Measurements from ENCODE around the gene CD2BP2.

The CD2BP2 gene

GRCh38 chr16:30365200-30365599 is 10.1 kb upstream of the CD2BP2 start:
- no peak for TF ChIP-seq CTCF (conservative IDR thresholded peaks at IDR 0.05; ENCODE audit: low read depth, low read length)
- Histone ChIP-seq H3K27me3 (ENCODE audit: insufficient read depth, low read depth) (no peaks in the 10 kb centered on the region), H3K4me1 (ENCODE audit: low read depth, poor library complexity, severe bottlenecking) (peaks cover 19% of the 10 kb centered on the region), H3K79me2 (ENCODE audit: insufficient read depth, low read depth) (peaks cover 64% of the 10 kb centered on the region), H3K4me2 (no peak overlapping the region), H3K9ac (no peak overlapping the region), H3K36me3 (ENCODE audit: insufficient read depth) (no peaks in the 10 kb centered on the region), H3K27ac (no peak overlapping the region), H3K4me3 (IDR thresholded peaks at IDR 0.05; ENCODE audit: insufficient read depth, low read depth, low read length) (no peak overlapping the region), H2AFZ (ENCODE audit: low read depth) (no peak overlapping the region), H4K20me1 (ENCODE audit: insufficient read depth) (no peaks in the 10 kb centered on the region)

GRCh38 chr16:30361180-30361579 is 6.1 kb upstream of the CD2BP2 start:
- TF ChIP-seq CTCF (conservative IDR thresholded peaks at IDR 0.05; ENCODE audit: low read depth, low read length) = no peak
- H3K79me2 ChIP-seq (ENCODE audit: insufficient read depth, low read depth) = peaks cover 29% of the 10 kb centered on the region; the same call in 1 of the 2 replicates
- no peak overlapping the region for H3K9ac ChIP-seq
- no peaks in the 10 kb centered on the region for H3K27me3 ChIP-seq (ENCODE audit: insufficient read depth, low read depth)
- no peak overlapping the region for H3K4me2 ChIP-seq
- peaks cover 7% of the 10 kb centered on the region for H3K4me1 ChIP-seq (ENCODE audit: low read depth, poor library complexity, severe bottlenecking)
- H3K36me3 ChIP-seq (ENCODE audit: insufficient read depth) = no peaks in the 10 kb centered on the region
- H2AFZ ChIP-seq (ENCODE audit: low read depth) = no peak overlapping the region
- no peaks in the 10 kb centered on the region for H4K20me1 ChIP-seq (ENCODE audit: insufficient read depth)
- no peak overlapping the region for H3K27ac ChIP-seq
- H3K4me3 ChIP-seq (IDR thresholded peaks at IDR 0.05; ENCODE audit: insufficient read depth, low read depth, low read length) = no peak overlapping the region

- H4K20me1 ChIP-seq (ENCODE audit: insufficient read depth) = no peaks in the 10 kb centered on the region
- H2AFZ ChIP-seq (ENCODE audit: low read depth) = no peak overlapping the region
- peaks cover 12% of the 10 kb centered on the region for H3K4me1 ChIP-seq (ENCODE audit: low read depth, poor library complexity, severe bottlenecking)
- no peak overlapping the region for H3K27ac ChIP-seq
- H3K9ac ChIP-seq = no peak overlapping the region
- H3K27me3 ChIP-seq (ENCODE audit: insufficient read depth, low read depth) = no peaks in the 10 kb centered on the region
- H3K4me3 ChIP-seq (IDR thresholded peaks at IDR 0.05; ENCODE audit: insufficient read depth, low read depth, low read length) = no peak overlapping the region
- H3K4me2 ChIP-seq = no peak overlapping the region
- no peaks in the 10 kb centered on the region for H3K36me3 ChIP-seq (ENCODE audit: insufficient read depth)
- H3K79me2 ChIP-seq (ENCODE audit: insufficient read depth, low read depth) = peaks cover 19% of the 10 kb centered on the region
- no peak for TF ChIP-seq CTCF (conservative IDR thresholded peaks at IDR 0.05; ENCODE audit: low read depth, low read length)
Observed at GRCh38 chr16:30359871-30360170, 4.7 kb upstream of the CD2BP2 start.

- no peaks in the 10 kb centered on the region for H3K27me3 ChIP-seq (ENCODE audit: insufficient read depth, low read depth)
- no peak overlapping the region for H3K27ac ChIP-seq
- no peak overlapping the region for H3K4me3 ChIP-seq (IDR thresholded peaks at IDR 0.05; ENCODE audit: insufficient read depth, low read depth, low read length)
- H3K9ac ChIP-seq = no peak overlapping the region
- TF ChIP-seq CTCF (conservative IDR thresholded peaks at IDR 0.05; ENCODE audit: low read depth, low read length) = no peak
- peaks cover 12% of the 10 kb centered on the region for H3K4me1 ChIP-seq (ENCODE audit: low read depth, poor library complexity, severe bottlenecking)
- H4K20me1 ChIP-seq (ENCODE audit: insufficient read depth) = no peaks in the 10 kb centered on the region
- H3K36me3 ChIP-seq (ENCODE audit: insufficient read depth) = no peaks in the 10 kb centered on the region
- no peak overlapping the region for H2AFZ ChIP-seq (ENCODE audit: low read depth)
- no peak overlapping the region for H3K4me2 ChIP-seq
- H3K79me2 ChIP-seq (ENCODE audit: insufficient read depth, low read depth) = peaks cover 25% of the 10 kb centered on the region
Observed at GRCh38 chr16:30358990-30359870, 4.1 kb upstream of the CD2BP2 start.
